GM18502 (cell line): ENCODE measurements around the gene IPMK.
A peak's percentile ranks its signal among the peaks of the same experiment; 100 is the strongest.

ENCODE experiments used
- ATAC-seq: cut with Tn5 transposase; IDR thresholded peaks from one replicate; pipeline ENCODE4 v1.9.1; 2021; ENCODE audit warnings: mild to moderate bottlenecking; ENCODE audit not compliant: unreplicated experiment, poor library complexity

Gene IPMK

GRCh38 chr10:58267713-58268453, at the start of gene IPMK:
Gene IPMK (minus strand): TSS chr10:58267894. CDS start chr10:58267611, 283 bp downstream.
- ATAC-seq = peak; percentile 60

DNA sequence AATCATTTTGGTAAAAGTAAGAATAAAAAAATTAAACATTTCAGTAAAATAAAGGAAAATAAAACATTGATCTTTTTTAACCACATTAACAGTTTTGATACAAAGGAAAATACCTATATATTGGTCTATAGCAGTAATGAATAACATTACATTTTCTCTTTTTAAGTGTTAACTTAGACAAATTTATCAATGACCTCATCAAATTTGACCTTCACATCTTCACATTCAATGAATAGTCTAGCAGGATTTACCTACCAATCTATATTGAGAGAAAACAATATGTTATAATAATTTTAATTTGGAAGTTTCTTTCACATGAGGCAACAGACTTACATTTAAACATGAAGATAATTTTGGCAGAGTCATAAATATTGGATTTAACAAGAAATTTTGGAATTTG, 49.2 kb upstream of the IPMK start:
- ATAC-seq = no peak

DNA sequence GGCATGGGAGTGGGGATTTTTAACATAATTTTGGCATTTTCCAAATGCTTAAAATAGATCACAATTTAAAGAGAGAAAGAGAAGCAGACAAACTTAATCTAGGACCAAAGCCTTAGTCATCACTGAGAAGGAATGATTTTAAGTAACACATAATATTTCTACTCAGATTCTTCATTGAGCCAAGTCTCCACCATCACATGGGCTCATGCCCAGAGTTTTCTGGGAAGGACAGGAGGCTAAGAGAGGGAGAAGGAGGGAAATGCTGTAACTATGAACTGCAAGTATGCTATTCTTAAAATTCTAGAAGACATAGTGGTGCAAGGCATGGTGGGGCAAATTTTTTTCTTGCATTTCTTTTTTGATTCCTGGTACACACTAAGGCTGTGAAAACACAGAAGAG, 43.3 kb upstream of the IPMK start:
- no peak for ATAC-seq

GRCh38 chr10:58307676-58308075, 40.0 kb upstream of the IPMK start:
- ATAC-seq = no peak

- ATAC-seq = no peak
Observed at GRCh38 chr10:58305821-58306220, 38.1 kb upstream of the IPMK start.

DNA sequence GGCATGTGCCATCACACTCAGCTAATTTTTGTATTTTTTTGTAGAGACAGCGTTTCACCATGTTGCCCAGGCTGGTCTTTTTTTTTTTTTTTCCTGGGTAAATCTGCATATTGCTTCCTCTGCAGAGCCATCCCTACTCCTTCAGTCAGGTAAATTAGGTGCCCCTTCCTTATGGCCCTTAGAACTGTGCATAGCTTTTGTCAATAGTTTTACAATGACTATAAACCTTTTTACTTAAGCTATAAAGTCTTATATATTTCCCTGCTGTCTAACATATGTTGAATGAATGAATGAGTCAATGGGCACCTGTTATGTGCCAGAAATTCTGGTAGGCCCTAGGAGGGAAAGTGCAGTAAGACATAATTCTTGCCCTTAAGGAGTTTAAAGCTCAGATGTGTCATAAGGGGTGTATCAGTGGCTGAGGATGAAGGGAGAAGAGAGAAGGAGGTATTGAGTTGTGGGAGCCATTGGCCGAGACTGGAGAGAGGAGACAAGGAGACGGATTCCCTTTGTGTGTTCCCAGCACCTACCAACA, 36.5 kb upstream of the IPMK start:
- ATAC-seq = no peak

GRCh38 chr10:58302254-58302653, 34.6 kb upstream of the IPMK start:
- no peak for ATAC-seq

DNA sequence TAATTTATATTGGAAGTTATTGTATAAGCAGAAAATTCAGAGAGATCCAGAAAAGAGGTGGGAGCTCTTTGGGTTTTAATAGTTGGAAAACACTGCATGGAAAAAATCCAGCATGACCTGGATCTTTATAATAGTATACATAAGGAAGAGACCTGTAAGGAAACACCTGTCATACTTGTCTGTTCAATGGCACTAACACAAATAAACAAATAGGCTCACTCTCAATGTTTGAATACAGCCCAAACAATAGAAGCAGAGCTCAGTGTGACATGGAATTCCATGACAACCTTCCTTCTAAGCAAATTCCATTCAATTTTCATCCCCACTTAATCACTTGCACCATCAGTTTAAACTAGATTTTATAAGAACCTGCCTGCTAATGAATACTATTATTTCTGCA, 33.0 kb upstream of the IPMK start:
- ATAC-seq = no peak

DNA sequence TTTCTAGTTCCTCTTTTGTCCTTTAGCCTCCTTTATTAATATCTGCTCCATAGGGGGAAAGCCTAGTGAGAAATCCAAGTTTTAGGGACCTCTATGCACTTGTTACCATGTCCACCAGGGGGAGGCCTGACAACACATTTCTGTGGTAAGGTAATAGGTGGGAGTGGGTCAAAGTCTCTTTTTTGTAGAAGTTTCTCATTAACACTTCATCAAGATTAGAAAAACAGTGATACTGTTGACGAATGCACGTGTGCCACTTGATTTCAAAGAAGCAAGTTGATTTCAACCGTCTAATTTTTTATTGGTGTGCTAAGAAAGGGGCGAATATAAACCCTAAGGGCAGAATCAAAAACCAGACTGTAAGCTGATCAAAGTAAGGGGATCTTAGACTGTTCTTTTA, 31.9 kb upstream of the IPMK start:
- ATAC-seq = peak; percentile 94

DNA sequence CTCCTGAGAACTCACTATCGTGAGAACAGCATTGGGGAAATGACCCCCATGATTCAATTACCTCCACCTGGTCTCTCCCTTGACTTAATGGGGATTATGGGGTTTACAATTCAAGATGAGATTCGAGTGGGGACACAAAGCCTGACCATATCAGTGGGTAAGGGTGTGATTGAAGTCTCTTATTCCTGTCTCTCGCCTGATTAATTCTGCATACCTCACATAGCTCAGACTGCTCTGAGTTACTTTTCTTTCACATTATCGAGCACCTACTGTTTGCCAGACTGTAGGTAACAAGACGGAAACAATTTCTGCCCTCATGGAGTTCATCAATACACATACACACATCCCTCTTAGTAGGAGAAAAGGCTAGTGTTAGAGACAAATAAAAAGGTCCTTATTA, 26.3 kb upstream of the IPMK start:
- ATAC-seq = no peak

- ATAC-seq = peak; percentile 87
Observed at GRCh38 chr10:58291538-58292174, 24.0 kb upstream of the IPMK start.

DNA sequence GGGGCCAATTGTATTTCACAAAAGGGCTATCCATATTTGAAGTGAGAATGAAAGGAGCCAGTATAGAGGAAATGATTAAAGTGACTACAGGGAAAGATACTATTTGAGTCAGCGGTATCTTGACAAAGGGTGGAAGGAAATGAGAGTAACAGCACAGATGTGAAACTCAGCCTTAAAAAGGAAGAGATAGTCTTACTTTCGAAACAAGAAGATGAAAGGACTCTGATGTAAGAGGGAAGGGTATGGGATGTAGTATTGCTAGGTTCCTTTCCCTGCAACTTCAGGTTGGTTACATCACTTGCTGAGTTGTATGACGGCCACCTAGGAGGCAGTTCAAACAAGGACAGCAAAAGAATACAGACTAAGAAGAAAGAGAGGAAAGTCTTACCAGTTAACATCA, 14.9 kb upstream of the IPMK start:
- ATAC-seq = peak; percentile 98

GRCh38 chr10:58281092-58281752, 13.5 kb upstream of the IPMK start:
- ATAC-seq = no peak

DNA sequence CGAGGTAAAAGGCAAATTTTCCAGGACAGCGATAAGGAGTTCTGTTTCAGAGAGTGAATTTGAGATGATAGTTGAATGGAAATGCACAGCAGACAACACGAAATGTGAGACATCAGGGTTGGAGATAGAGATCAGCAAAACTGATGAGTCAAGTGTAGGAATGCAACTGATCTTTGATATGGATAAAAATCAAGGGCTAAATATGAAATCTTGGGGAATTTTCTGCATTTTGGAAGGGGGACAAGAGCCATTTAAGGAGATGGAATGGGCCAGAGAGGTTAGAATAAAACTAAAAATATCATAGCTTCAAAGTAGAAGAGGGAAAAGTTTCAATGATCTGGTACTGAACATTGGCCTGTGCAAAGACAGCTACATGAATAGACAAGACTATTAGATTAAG, 12.8 kb upstream of the IPMK start:
- no peak for ATAC-seq

DNA sequence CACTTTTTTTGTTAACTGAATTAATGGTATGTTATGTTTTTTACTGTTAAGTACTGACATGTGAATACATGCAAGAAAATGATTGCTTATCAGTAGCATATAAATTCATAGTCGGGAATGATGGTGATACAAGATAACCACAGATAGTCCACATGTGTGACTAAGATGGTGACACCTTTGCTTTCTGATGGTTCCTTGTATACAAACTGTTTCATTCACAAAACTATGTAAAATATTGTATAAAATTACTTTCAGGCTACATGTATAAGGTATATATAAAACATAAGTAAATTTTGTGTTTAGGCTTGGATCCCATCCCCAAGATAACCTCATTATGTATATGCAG, 11.2 kb upstream of the IPMK start:
- ATAC-seq = no peak

GRCh38 chr10:58278274-58278961, 10.7 kb upstream of the IPMK start:
- ATAC-seq = no peak

- no peak for ATAC-seq
Observed at GRCh38 chr10:58275908-58276307, 8.2 kb upstream of the IPMK start.

- ATAC-seq = no peak
Observed at GRCh38 chr10:58275261-58275660, 7.6 kb upstream of the IPMK start.

DNA sequence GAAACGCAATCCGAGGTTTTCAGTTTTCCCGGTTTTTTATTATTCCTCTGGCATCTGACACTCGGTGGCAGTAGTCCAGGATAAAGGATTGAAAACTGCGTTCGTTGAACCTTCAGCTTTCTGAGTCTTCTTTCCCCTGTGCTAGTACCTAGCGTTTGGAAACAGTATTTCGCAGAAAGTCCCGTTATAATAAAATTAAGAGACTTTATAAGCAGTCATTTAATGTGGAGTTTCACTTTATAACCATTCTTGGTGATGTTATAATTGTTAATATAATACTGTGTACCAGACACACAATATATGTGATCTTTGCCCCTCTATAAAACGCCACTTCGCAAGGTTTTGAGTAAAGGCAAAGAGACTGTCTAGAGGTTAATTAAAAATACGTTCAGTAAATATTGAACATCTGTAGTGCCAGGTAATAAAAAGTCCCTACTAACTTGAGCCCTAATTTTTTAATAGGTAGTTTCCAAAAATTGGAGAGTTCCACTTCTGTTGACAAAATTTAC, 2.1 kb upstream of the IPMK start:
- no peak for ATAC-seq

- peak; percentile 68 for ATAC-seq
Observed at GRCh38 chr10:58268946-58269781, 1.5 kb upstream of the IPMK start, which contains the start of gene CISD1. Gene CISD1 (plus strand): TSS chr10:58269162. CDS start chr10:58269274, 112 bp downstream.
